Measurements from ENCODE around the gene FREY1. TPM values are rescaled to one million over a fixed set of nuclear protein-coding genes. Genes with fewer than 3 reads are reported as not detected.

FREY1 gene
- total and polyA plus RNA-seq, 9 of the 15 experiments (the other 6 are each of a cell fraction or from before 2014, with no cell fraction given): 0.25 to 1.5 (median 1.1) TPM; not detected in 5

DNA sequence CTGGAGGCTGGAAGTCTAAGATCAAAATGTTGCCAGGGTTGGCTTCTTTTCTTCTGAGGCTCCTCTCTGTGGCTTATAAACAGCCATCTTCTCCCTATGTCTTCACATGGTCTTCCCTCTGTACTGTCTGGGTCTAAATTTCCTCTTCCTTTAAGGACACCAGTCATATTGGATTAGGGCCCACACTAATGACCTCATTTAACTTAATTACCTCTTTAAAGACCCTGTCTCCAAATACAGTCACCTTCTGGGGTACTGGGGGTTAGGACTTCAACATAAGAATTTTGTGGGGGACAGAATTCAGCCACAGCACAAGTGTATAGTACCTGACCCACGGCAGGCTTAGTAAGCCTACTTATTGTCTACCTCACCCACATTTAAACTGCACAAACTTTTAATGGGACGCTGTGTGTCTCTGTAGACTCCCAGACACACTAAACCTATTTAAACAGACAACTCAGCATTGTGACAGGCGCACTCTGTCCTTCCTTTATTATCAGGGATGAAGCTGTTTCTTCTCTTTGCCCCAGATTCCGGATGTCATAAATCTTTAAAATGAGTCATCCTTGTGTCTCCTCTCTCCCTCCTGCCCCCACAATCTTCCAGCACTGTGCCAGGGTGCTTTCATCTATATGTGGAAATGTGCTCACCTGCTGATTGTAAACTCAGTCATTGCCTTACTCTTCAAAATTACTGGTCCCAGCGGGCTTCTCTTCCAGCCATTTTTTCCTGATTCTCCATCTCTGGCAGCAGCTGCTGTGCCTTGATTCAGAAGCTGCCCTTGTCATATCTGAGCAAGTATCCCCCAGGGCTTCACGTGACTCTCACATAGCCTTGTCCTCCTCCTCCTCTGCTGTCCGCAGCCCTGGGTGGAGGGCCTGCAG, 27.0 kb downstream of the FREY1 start (continued):
- TF ChIP-seq MEIS2 (IDR thresholded peaks at IDR 0.05; ENCODE audit: partially characterized antibody): peak; percentile 99
- no peak for TF ChIP-seq ZNF212 (CRISPR knock-in tag; IDR thresholded peaks at IDR 0.05)
- TF ChIP-seq, protein P1, sequence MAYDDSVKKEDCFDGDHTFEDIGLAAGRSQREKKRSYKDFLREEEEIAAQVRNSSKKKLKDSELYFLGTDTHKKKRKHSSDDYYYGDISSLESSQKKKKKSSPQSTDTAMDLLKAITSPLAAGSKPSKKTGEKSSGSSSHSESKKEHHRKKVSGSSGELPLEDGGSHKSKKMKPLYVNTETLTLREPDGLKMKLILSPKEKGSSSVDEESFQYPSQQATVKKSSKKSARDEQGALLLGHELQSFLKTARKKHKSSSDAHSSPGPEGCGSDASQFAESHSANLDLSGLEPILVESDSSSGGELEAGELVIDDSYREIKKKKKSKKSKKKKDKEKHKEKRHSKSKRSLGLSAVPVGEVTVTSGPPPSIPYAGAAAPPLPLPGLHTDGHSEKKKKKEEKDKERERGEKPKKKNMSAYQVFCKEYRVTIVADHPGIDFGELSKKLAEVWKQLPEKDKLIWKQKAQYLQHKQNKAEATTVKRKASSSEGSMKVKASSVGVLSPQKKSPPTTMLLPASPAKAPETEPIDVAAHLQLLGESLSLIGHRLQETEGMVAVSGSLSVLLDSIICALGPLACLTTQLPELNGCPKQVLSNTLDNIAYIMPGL (CRISPR knock-in tag; IDR thresholded peaks at IDR 0.05): no peak
- no peak for TF ChIP-seq ZNF444 (CRISPR knock-in tag; IDR thresholded peaks at IDR 0.05)
- TF ChIP-seq, protein P2, sequence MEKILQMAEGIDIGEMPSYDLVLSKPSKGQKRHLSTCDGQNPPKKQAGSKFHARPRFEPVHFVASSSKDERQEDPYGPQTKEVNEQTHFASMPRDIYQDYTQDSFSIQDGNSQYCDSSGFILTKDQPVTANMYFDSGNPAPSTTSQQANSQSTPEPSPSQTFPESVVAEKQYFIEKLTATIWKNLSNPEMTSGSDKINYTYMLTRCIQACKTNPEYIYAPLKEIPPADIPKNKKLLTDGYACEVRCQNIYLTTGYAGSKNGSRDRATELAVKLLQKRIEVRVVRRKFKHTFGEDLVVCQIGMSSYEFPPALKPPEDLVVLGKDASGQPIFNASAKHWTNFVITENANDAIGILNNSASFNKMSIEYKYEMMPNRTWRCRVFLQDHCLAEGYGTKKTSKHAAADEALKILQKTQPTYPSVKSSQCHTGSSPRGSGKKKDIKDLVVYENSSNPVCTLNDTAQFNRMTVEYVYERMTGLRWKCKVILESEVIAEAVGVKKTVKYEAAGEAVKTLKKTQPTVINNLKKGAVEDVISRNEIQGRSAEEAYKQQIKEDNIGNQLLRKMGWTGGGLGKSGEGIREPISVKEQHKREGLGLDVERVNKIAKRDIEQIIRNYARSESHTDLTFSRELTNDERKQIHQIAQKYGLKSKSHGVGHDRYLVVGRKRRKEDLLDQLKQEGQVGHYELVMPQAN (IDR thresholded peaks at IDR 0.05; ENCODE audit: borderline replicate concordance): no peak
- TF ChIP-seq BCOR (IDR thresholded peaks at IDR 0.05): no peak
- no peak for TF ChIP-seq ARID2 (IDR thresholded peaks at IDR 0.05)
- no peak for TF ChIP-seq HNRNPL (IDR thresholded peaks at IDR 0.05; ENCODE audit: low read depth, low read length)
- TF ChIP-seq RBBP5 (IDR thresholded peaks at IDR 0.05; ENCODE audit: borderline replicate concordance, insufficient read depth, low read length, poor library complexity, severe bottlenecking): no peak
- no peak for TF ChIP-seq ZNF76 (CRISPR knock-in tag; IDR thresholded peaks at IDR 0.05; ENCODE audit: borderline replicate concordance)
- no peak for TF ChIP-seq BRF2 (IDR thresholded peaks at IDR 0.05; ENCODE audit: borderline replicate concordance, insufficient read depth, insufficient read length)
- no peak for TF ChIP-seq CBX5 (IDR thresholded peaks at IDR 0.05; ENCODE audit: borderline replicate concordance, low read depth)
- TF ChIP-seq, protein P3, sequence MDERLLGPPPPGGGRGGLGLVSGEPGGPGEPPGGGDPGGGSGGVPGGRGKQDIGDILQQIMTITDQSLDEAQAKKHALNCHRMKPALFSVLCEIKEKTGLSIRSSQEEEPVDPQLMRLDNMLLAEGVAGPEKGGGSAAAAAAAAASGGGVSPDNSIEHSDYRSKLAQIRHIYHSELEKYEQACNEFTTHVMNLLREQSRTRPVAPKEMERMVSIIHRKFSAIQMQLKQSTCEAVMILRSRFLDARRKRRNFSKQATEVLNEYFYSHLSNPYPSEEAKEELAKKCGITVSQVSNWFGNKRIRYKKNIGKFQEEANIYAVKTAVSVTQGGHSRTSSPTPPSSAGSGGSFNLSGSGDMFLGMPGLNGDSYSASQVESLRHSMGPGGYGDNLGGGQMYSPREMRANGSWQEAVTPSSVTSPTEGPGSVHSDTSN (CRISPR knock-in tag; IDR thresholded peaks at IDR 0.05; ENCODE audit: low read depth): no peak
- TF ChIP-seq, protein P3 (tag; conservative IDR thresholded peaks at IDR 0.05; ENCODE audit: low read depth): peak; percentile 94
- TF ChIP-seq NFRKB (IDR thresholded peaks at IDR 0.05; ENCODE audit: low read depth): no peak; the same call in 1 of the 2 replicates
- no peak for TF ChIP-seq MED1 (CRISPR knock-in tag; IDR thresholded peaks at IDR 0.05; ENCODE audit: borderline replicate concordance)
- no peak for TF ChIP-seq PCBP1 (IDR thresholded peaks at IDR 0.05; ENCODE audit: low read depth, low read length, poor library complexity, severe bottlenecking)
- TF ChIP-seq ID3 (CRISPR knock-in tag; IDR thresholded peaks at IDR 0.05): no peak
- TF ChIP-seq ID3 (tag; IDR thresholded peaks at IDR 0.05): no peak
- no peak for TF ChIP-seq ZNF408 (CRISPR knock-in tag; IDR thresholded peaks at IDR 0.05; ENCODE audit: low read depth)

Measured in K562 (cell line).